ENCODE data around the gene PGM1.
A peak's percentile ranks its signal among the peaks of the same experiment; 100 is the strongest.

Gene PGM1

DNA sequence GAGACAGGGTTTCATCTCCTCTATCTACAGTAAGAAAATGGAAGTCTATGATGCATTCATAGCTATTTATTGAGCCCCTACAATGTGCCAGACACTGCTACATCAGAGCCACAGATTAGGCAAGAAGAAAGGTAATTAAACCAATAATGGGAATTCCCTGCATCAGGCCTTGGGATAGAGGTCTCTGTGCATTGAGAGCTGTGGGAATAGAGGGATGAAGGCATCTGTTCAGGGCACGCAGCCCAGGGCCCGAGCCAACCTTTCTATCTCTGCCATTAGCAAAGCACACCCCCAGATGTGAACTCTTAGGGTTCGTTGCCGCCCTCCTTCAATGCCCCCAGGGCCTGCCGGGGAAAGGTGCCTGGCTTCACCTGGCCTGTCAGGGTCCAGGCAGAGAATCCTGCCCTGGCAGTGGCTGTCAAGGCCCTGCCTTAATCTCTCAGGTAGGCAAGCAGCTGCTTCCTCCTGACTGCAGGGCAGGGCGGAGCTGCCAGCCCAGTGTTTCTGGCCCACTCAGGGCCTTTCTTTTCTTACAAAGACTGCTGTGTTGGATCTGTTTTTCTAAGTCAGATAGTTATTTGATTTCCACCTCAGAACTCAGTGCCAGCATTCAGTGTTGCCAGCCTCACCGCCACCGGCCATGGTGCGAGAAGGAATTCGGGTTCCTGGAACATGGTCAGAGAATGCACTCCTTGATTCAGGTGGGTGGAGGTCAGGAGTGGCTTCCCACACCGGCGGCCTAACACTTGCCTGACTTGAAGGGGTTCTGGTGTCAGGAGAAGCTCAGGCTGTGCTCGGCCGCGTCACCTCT lies 76.1 kb downstream of the PGM1 start:
- no peak for DNase-seq

GRCh38 chr1:63670164-63670563 lies 77.0 kb downstream of the PGM1 start:
- no peak for DNase-seq

DNA sequence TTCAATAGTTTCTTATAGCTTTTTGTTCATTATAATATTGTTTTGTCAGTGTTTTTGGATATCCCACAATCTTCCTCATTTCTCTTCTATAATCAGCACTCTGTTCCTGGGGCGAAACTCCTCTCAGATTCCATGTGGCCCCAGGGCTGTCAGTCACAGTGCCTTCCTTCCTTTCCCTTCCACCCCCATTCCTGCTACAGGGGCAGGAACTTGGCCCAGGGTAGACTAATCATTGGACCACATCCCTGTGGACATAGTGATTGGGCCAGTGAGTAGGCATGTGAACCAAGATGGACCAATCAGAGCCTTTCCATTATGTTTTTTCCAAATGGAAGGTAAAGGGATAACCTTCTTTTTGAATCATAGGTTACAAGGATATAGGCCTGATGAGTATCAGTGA lies 78.3 kb downstream of the PGM1 start:
- no peak for DNase-seq

GRCh38 chr1:63674238-63674864 lies 81.1 kb downstream of the PGM1 start:
- no peak for DNase-seq

GRCh38 chr1:63674865-63675419 lies 81.7 kb downstream of the PGM1 start:
- no peak for DNase-seq

DNA sequence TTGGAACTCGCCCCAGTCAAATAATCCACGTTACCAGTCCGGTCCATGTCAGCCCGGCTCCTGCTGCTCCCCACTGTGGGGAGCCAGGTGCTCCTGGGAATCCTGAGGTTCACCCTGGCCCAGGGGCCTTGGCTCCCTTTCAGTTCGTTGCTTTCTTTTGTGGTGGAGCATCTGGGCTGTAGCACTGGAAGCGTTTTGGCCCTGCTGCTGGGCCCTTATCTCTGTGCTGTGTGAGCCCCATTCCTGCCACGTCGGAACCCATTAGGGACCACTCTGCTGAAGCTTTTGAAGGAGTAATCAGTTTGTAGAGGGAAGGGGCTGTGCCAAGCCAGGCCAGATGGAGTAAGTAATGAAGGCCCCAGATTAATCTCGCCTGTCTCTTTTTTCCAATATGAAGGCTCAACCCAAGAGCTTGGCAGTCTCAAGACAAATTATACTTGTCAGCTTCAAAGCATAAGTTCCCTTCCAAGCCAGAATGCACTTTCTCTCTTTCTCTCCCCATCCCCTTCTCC lies 82.3 kb downstream of the PGM1 start:
- no peak for DNase-seq

DNA sequence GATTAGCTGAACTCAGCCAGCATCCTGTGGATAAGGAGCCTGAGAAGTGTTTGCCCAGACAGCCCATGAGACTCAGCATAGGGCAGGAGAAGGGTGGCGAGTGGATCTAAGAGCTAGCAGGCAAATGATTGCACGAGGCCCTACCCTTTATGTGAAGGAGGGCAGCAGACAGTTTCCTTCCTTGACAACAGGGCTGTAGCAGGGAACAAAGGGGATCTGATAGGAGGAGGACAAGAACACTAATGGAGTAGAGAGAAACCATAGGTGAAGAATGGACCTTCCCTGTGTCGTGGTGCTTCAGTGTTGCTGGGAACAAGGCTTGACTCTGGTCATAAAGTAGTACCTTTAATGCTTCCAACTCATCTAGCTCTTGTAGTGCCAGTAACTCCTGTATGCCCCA lies 84.3 kb downstream of the PGM1 start:
- DNase-seq: no peak

GRCh38 chr1:63678200-63678599 lies 85.0 kb downstream of the PGM1 start:
- no peak for DNase-seq

DNA sequence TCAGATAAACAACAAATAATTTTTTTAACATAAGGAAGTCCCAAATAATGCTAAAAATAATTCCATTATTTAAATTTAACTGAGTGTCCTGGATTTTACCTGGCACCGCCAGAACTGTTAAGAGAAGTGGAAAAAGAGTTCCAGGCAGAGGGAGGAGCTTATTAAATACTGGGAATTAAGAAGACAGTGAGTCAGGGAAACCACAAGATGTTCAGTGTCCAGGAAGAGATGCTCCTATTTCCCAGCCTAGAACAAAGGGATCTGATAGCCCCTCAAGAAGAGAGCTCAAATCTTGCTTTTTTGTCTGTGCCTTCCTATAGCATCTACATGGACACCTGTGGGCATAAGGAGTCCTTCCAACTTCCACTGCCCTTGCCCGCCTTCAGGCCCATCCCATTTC lies 85.9 kb downstream of the PGM1 start:
- DNase-seq: no peak

- DNase-seq: no peak
These were observed 86.4 kb downstream of the PGM1 start for GRCh38 chr1:63679589-63679988.

DNA sequence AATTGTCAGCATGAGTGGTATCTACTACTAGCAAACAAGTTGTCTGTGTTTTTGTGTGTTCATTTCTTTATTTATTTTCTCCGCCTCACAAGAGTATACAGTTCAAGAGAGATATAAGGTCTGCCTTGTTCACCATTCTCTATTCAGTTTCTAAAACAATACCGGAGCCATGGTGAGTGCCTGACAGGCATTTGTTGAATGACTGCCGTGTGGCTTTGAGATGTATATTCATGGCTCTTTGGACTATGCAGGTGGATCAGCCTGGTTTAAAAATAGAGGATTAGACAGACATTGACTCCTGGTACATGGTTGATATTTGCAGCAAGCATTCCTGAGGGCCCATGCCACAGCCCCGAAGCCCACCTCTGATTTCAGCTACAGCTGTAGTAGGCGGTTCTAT lies 89.7 kb downstream of the PGM1 start:
- DNase-seq: no peak

GRCh38 chr1:63683759-63684158 lies 90.5 kb downstream of the PGM1 start:
- no peak for DNase-seq

- DNase-seq: no peak
These were observed 93.5 kb downstream of the PGM1 start for GRCh38 chr1:63686696-63687095.

DNA sequence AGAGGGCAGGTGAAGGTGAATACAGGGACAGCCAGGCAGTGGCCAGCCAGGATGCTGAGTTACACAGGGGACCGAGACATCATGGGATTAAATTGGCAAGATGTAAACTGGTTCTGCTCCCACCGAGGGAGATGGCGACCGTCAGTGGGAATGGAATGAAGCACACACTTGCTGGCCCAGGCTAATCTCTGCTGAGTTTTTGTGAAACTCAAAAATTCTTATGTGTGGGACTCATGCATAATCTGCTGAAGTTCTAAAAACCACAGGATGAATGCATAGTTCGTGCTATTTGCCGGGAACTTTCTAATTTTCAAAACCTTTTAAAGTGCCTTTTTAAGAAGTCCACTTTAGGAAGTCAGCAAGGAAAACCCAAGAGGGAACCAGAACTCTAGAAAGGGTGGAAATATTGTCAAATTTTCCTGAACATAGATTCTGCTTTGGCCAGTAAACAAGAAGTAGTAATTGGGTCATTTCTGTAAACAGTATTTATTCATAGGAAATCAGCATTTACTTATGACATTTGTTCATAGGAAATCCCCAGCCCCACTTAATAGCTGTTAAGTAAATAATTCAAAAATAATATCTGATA lies 95.2 kb downstream of the PGM1 start:
- DNase-seq: no peak

DNA sequence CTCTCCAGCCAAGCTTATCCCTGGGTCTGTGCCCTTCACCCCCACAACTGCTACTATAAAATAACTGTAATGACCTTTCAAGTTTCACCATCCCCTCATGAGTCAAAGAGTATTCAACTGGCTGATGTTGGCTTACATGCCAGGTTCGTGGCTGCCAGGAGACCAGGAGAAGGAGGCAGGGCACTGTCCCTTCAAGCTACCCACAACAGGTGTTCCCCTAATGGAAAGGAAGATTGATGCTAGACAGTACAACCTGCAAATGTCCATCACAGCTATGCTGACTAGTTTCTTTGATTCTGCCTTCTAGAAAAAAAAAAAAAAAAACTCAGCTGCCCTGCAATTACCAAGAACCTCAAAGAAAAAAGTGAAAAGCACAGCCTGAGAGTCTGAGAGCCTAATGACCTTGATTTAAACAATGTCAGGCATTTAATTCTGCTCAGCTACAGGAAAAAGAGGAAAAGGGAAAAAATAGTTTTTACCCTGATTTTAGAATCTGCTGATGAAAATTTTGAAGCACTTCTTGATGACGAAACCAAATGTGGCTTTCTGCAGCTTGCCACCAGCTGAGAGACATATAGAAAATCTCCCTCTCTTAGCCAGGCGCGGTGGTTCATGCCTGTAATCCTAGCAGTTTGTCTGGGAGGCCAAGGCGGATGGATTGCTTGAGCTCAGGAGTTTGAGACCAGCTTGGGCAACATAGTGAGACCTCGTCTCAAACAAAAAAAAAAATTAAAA lies 97.9 kb downstream of the PGM1 start:
- no peak for DNase-seq

DNA sequence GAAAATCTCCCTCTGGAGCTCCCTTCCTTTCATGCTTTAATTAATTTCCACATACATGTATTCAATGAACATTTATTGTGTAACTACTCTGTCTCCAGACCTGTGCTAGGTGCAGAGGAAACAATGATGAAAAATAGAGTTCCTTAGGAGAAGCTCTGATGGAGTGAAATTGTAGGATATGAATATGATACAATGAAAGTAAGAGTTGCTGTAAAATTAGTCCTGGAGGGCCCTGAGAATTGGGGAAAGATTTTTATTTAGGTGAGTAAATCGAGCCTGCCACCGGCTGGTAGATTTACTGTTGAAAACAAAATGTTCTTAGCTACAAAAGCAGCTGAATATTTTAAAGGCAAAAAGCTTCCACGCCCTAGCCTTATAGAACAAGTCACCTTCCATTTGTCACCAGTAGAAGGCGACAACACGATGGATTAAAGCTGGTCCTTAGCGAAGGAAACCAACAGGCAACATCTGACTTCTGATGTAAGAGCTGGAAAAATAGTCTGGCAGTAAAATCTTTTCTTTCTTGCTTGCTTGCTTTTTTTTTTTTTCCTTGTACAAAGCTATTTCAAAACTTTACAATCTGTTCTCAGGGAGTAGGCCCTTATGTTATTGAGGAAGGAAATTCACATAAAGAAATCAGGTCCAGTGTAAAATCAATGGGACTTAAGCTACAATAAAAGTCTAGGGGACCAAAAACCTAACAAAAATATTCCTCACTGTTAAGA lies 98.7 kb downstream of the PGM1 start:
- DNase-seq: peak in 2 of 6 experiments; percentile 29 to 31

GRCh38 chr1:63693944-63694571 lies 100.8 kb downstream of the PGM1 start:
- no peak for DNase-seq

DNA sequence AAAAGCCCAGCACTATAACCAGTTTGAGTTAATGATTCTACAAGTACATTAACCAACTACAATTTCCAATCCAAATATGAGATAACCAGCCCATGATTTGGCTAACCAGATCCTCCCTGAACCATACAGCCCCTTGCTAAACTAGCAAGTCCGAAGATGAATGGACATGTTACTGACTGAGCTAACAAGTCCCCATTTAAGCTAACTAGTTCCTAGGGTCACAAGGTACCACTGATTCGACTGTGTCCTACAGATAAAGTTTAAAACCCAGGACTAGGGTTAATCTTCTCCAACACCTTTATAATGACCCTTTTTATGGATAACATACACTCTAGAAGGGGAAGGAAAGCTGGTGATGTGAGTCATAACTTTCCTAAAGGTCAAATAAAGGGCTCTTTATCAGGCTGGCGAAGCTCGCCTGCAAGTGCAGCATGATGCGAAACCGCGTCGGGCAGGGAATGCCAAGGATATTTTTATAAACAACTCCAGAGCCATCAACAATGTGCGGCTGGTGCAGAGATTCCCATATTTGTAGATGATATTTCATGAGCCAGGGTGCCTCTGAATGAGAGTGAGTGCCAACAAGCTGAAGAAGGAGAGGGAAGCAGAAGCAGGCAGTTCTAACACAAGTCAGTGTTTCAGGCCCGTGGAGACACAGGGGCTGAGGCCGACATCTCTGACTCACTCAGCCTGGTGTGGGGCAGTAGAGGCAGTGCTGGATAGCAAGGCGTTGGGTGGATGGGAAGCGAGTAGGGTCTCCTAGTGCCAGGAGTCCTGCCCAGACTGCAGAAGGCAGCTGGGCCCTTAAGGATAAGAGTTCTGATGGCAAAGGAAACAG lies 105.0 kb downstream of the PGM1 start:
- DNase-seq: no peak

GRCh38 chr1:63701187-63701586 lies 108.0 kb downstream of the PGM1 start:
- no peak for DNase-seq

DNA sequence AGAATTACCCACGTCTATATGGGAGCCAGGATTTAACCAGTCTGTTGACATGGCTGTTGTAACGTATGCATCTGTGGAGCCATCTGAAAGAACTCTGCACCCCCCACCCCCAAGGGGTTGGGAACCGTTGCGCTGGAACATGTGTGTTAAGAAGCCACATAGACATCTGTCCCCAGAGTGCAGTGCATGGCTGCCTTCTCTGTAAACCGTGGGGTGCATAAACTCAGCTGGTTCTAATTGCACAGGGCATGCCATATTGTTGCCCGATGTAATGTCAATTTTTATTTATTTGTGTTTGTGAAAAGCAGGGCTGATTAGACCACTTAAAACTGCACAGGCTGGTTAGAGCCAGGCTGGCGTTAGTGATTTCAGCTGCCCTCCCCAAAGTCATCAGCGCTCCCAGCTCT lies 110.5 kb downstream of the PGM1 start:
- DNase-seq: no peak

- DNase-seq: no peak
These were observed 111.2 kb downstream of the PGM1 start for GRCh38 chr1:63704443-63704842.
